MG63 (cell line): ENCODE data around the gene SMIM34. TPM values are rescaled to one million over a fixed set of nuclear protein-coding genes. Genes with fewer than 3 reads are reported as not detected.
"Not testable (repeated sequence)": the region's sequence is repeated elsewhere in the genome, so short reads cannot be mapped to it uniquely, and the experiment has no call there.

Experiments
- DNase-seq: peaks from one replicate; pipeline ENCODE4 v3.0.0-alpha.2; 2020
- H3K27me3 ChIP-seq: fragments of 250-450 bp; sonication (Bioruptor Pico); 2 replicates; pipeline ENCODE4 v1.5.1; 2020; ENCODE audit warnings: mild to moderate bottlenecking, moderate library complexity
- H3K36me3 ChIP-seq: fragments of 250-450 bp; sonication (Bioruptor Pico); 2 replicates; pipeline ENCODE4 v1.5.1; 2020; ENCODE audit warnings: mild to moderate bottlenecking, moderate library complexity
- H3K4me3 ChIP-seq: fragments of 250-450 bp; sonication (Bioruptor Pico); 2 replicates; pipeline ENCODE4 v1.5.1; 2020; ENCODE audit warnings: mild to moderate bottlenecking, moderate library complexity
- H3K9me3 ChIP-seq: fragments of 250-450 bp; sonication (Bioruptor Pico); 2 replicates; pipeline ENCODE4 v1.5.1; 2020; ENCODE audit warnings: mild to moderate bottlenecking, moderate library complexity
- total RNA-seq: library from RNA; depleted of rRNA; stranded (reverse); fragments of >200 nt; shearing (Covaris generic); gene quantifications from 2 replicates; pipeline ENCODE4 v1.2.3, GENCODE V29; 2014; ENCODE audit warnings: low replicate concordance; rRNA removed

Gene SMIM34
- total RNA-seq: not detected in 2 replicates

GRCh38 chr21:34423805-34424204 is at the start of gene SMIM34:
SMIM34 (minus strand) TSS chr21:34423951; CDS start chr21:34423839, 112 bp downstream.
- H3K4me3 ChIP-seq, DNase-seq, H3K36me3 ChIP-seq, H3K9me3 ChIP-seq, H3K27me3 ChIP-seq: not testable (repeated sequence)

GRCh38 chr21:34467333-34467732 is 43.6 kb upstream of the SMIM34 start:
- not testable (repeated sequence) for H3K36me3 ChIP-seq, H3K9me3 ChIP-seq, H3K4me3 ChIP-seq, DNase-seq, H3K27me3 ChIP-seq

GRCh38 chr21:34459426-34459825 is 35.7 kb upstream of the SMIM34 start:
- not testable (repeated sequence) for DNase-seq, H3K9me3 ChIP-seq, H3K27me3 ChIP-seq, H3K4me3 ChIP-seq, H3K36me3 ChIP-seq

- not testable (repeated sequence) for H3K27me3 ChIP-seq, H3K9me3 ChIP-seq, DNase-seq, H3K36me3 ChIP-seq, H3K4me3 ChIP-seq
These were observed 34.5 kb upstream of the SMIM34 start for GRCh38 chr21:34458266-34458665.

- not testable (repeated sequence) for DNase-seq
These were observed 32.4 kb upstream of the SMIM34 start for GRCh38 chr21:34456180-34456579.

GRCh38 chr21:34455628-34456027 is 31.9 kb upstream of the SMIM34 start:
- not testable (repeated sequence) for H3K9me3 ChIP-seq, H3K4me3 ChIP-seq, DNase-seq, H3K27me3 ChIP-seq, H3K36me3 ChIP-seq

More at GRCh38 chr21:34456180-34456579, 32.4 kb upstream of the SMIM34 start:
- not testable (repeated sequence) for H3K36me3 ChIP-seq, H3K4me3 ChIP-seq, H3K27me3 ChIP-seq, H3K9me3 ChIP-seq

GRCh38 chr21:34447018-34447417 is 23.3 kb upstream of the SMIM34 start:
- H3K36me3 ChIP-seq, H3K4me3 ChIP-seq, H3K27me3 ChIP-seq, H3K9me3 ChIP-seq, DNase-seq: not testable (repeated sequence)

- not testable (repeated sequence) for H3K27me3 ChIP-seq, H3K9me3 ChIP-seq, H3K4me3 ChIP-seq, DNase-seq, H3K36me3 ChIP-seq
These were observed 19.7 kb upstream of the SMIM34 start for GRCh38 chr21:34443486-34443885.

- H3K27me3 ChIP-seq, DNase-seq, H3K36me3 ChIP-seq, H3K4me3 ChIP-seq, H3K9me3 ChIP-seq: not testable (repeated sequence)
These were observed 6.0 kb upstream of the SMIM34 start for GRCh38 chr21:34429710-34430109.

- H3K36me3 ChIP-seq, H3K4me3 ChIP-seq, H3K27me3 ChIP-seq, H3K9me3 ChIP-seq, DNase-seq: not testable (repeated sequence)
These were observed 4.7 kb upstream of the SMIM34 start for GRCh38 chr21:34428441-34428840.

GRCh38 chr21:34427339-34427738 is 3.6 kb upstream of the SMIM34 start:
- DNase-seq, H3K27me3 ChIP-seq, H3K36me3 ChIP-seq, H3K9me3 ChIP-seq, H3K4me3 ChIP-seq: not testable (repeated sequence)

GRCh38 chr21:34417448-34418077 is 6.2 kb downstream of the SMIM34 start:
- not testable (repeated sequence) for H3K36me3 ChIP-seq, H3K4me3 ChIP-seq, DNase-seq, H3K9me3 ChIP-seq, H3K27me3 ChIP-seq

GRCh38 chr21:34407294-34407693 is 16.5 kb downstream of the SMIM34 start:
- DNase-seq, H3K4me3 ChIP-seq, H3K36me3 ChIP-seq, H3K27me3 ChIP-seq, H3K9me3 ChIP-seq: not testable (repeated sequence)

- not testable (repeated sequence) for H3K27me3 ChIP-seq, H3K9me3 ChIP-seq, H3K4me3 ChIP-seq, H3K36me3 ChIP-seq, DNase-seq
These were observed 17.1 kb downstream of the SMIM34 start for GRCh38 chr21:34406676-34407075.

GRCh38 chr21:34406102-34406501 is 17.6 kb downstream of the SMIM34 start:
- not testable (repeated sequence) for H3K36me3 ChIP-seq, H3K4me3 ChIP-seq, H3K27me3 ChIP-seq, DNase-seq, H3K9me3 ChIP-seq

- not testable (repeated sequence) for H3K9me3 ChIP-seq, H3K36me3 ChIP-seq, DNase-seq
These were observed 18.1 kb downstream of the SMIM34 start for GRCh38 chr21:34405686-34406085.

GRCh38 chr21:34404742-34405141 is 19.0 kb downstream of the SMIM34 start:
- H3K27me3 ChIP-seq, H3K4me3 ChIP-seq, H3K9me3 ChIP-seq, H3K36me3 ChIP-seq, DNase-seq: not testable (repeated sequence)

More at GRCh38 chr21:34405686-34406085, 18.1 kb downstream of the SMIM34 start:
- H3K27me3 ChIP-seq, H3K4me3 ChIP-seq: not testable (repeated sequence)

- H3K4me3 ChIP-seq, H3K36me3 ChIP-seq, H3K9me3 ChIP-seq, H3K27me3 ChIP-seq, DNase-seq: not testable (repeated sequence)
These were observed 23.2 kb downstream of the SMIM34 start for GRCh38 chr21:34400522-34400921.
